ENCODE data around the gene CHCHD3.

CHCHD3 gene

GRCh38 chr7:132777414-132777813 is 304.5 kb downstream of the CHCHD3 start:
- DNase-seq (ENCODE audit: low spot score) = no peak

GRCh38 chr7:132776048-132776620 is 305.8 kb downstream of the CHCHD3 start:
- no peak for DNase-seq (ENCODE audit: low spot score)

GRCh38 chr7:132773527-132773956 is 308.3 kb downstream of the CHCHD3 start:
- DNase-seq (ENCODE audit: low spot score) = no peak

- DNase-seq (ENCODE audit: low spot score) = no peak
Measured at GRCh38 chr7:132771301-132771730, 310.6 kb downstream of the CHCHD3 start.

GRCh38 chr7:132770055-132770454 is 311.8 kb downstream of the CHCHD3 start:
- DNase-seq (ENCODE audit: low spot score) = no peak

- no peak for DNase-seq (ENCODE audit: low spot score)
Measured at GRCh38 chr7:132769280-132769679, 312.6 kb downstream of the CHCHD3 start.

GRCh38 chr7:132768099-132768498 is 313.8 kb downstream of the CHCHD3 start:
- DNase-seq (ENCODE audit: low spot score) = no peak

GRCh38 chr7:132767378-132767777 is 314.5 kb downstream of the CHCHD3 start:
- DNase-seq (ENCODE audit: low spot score) = no peak

GRCh38 chr7:132766660-132767059 is 315.2 kb downstream of the CHCHD3 start:
- DNase-seq (ENCODE audit: low spot score) = no peak

- no peak for DNase-seq (ENCODE audit: low spot score)
Measured at GRCh38 chr7:132765861-132766260, 316.0 kb downstream of the CHCHD3 start.

- DNase-seq (ENCODE audit: low spot score) = no peak
Measured at GRCh38 chr7:132764762-132765161, 317.1 kb downstream of the CHCHD3 start.

GRCh38 chr7:132760866-132761265 is 321.0 kb downstream of the CHCHD3 start:
- no peak for DNase-seq (ENCODE audit: low spot score)

- DNase-seq (ENCODE audit: low spot score) = no peak
Measured at GRCh38 chr7:132760244-132760623, 321.7 kb downstream of the CHCHD3 start.

- DNase-seq (ENCODE audit: low spot score) = no peak
Measured at GRCh38 chr7:132759482-132760243, 322.2 kb downstream of the CHCHD3 start.

- DNase-seq (ENCODE audit: low spot score) = no peak
Measured at GRCh38 chr7:132758986-132759385, 322.9 kb downstream of the CHCHD3 start.

GRCh38 chr7:132757783-132758182 is 324.1 kb downstream of the CHCHD3 start:
- DNase-seq (ENCODE audit: low spot score) = no peak

GRCh38 chr7:132756484-132756990 is 325.4 kb downstream of the CHCHD3 start:
- no peak for DNase-seq (ENCODE audit: low spot score)

- peak; percentile 21 for DNase-seq (ENCODE audit: low spot score)
Measured at GRCh38 chr7:132755538-132756483, 326.1 kb downstream of the CHCHD3 start.

GRCh38 chr7:132752431-132752830 is 329.5 kb downstream of the CHCHD3 start:
- no peak for DNase-seq (ENCODE audit: low spot score)

- no peak for DNase-seq (ENCODE audit: low spot score)
Measured at GRCh38 chr7:132751244-132751647, 330.6 kb downstream of the CHCHD3 start.

GRCh38 chr7:132750530-132751217 is 331.2 kb downstream of the CHCHD3 start:
- peak; percentile 36 for DNase-seq (ENCODE audit: low spot score)
